Effector memory CD4-positive, alpha-beta T cell (primary cell): ENCODE measurements around the gene ZNF500.

Experiments
- DNase-seq, 3 donors: peaks; one replicate each; pipeline ENCODE4 v3.0.0-alpha.2; 2020
- H3K27ac ChIP-seq: 2 replicates; pipeline ENCODE4 v1.7.0; 2013; ENCODE audit warnings: mild to moderate bottlenecking, low read length, moderate library complexity; ENCODE audit not compliant: insufficient read depth, poor library complexity, severe bottlenecking
- H3K27me3 ChIP-seq: replicated peaks from 2 replicates; pipeline ENCODE4 v1.7.0; 2013; ENCODE audit warnings: mild to moderate bottlenecking, low read length; ENCODE audit not compliant: insufficient read depth, control insufficient read depth, poor library complexity, severe bottlenecking
- H3K36me3 ChIP-seq: 2 replicates; pipeline ENCODE4 v1.7.0; 2013; ENCODE audit warnings: mild to moderate bottlenecking, low read length, moderate library complexity; ENCODE audit not compliant: control insufficient read depth, insufficient read depth
- H3K4me1 ChIP-seq: 2 replicates; pipeline ENCODE4 v1.7.0; 2013; ENCODE audit warnings: low read length, mild to moderate bottlenecking; ENCODE audit not compliant: control insufficient read depth, insufficient read depth, poor library complexity, severe bottlenecking
- H3K4me3 ChIP-seq: 2 replicates; pipeline ENCODE4 v1.7.0; 2013; ENCODE audit warnings: low read length, low read depth, mild to moderate bottlenecking; ENCODE audit not compliant: insufficient read depth, poor library complexity, severe bottlenecking
- H3K9me3 ChIP-seq: 2 replicates; pipeline ENCODE4 v1.7.0; 2013; ENCODE audit warnings: mild to moderate bottlenecking, low read length, moderate library complexity; ENCODE audit not compliant: control insufficient read depth

Gene ZNF500

DNA sequence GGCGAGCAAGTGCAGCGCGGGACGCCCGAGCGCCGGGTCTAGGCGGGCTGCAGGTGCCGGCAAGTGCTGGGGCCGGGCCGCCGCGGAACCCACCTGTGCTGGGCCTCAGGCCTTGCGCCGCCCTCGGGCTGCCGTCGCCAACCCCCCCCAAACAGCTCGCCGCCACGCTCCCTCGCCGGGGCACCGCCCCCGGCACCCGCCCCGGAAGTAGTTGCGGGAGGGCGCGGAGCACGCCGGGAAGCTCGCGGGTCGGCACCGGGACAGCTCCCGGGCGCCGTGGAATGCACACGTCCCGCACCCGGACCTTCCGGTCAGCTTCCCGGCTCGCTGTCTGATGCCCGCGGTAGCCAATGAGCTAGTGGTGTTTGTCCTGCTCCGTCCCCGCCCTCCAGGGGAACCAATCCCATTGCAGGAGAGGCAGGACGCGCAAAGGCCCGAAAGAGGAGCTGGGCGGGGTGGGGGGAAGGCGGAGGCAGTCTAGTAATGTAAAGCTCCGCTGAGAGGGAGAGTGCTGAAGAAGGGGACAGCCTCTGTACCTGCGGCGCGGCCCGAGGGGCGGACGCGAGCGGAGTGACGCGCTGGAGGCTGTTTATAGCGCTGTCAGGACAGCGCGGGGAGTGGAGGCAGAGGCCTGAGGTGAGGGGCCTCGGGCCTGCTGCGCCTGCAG lies 32.8 kb downstream of the ZNF500 start, which contains the start of the genes ANKS3 and DNAAF8:
TSS of gene ANKS3 (minus strand) at position 209 of the 667 bp plus-strand sequence. CDS start 4,122 bp downstream, outside the sequence.
TSS of gene DNAAF8 (plus strand) at position 475 of the 667 bp plus-strand sequence. CDS start 1,978 bp downstream, outside the sequence.
- Histone ChIP-seq H3K4me3 (peak within 1 kb of the TSS; percentile 86), H3K27ac (peak within 1 kb of the TSS; percentile 78), H3K27me3 (no peaks in the 10 kb centered on the region), H3K36me3 (peaks cover 9% of the 10 kb centered on the region), H3K9me3 (no peaks in the 10 kb centered on the region), H3K4me1 (peaks cover 14% of the 10 kb centered on the region)
- peak; percentile 67 to 76 (median 70) for DNase-seq

DNA sequence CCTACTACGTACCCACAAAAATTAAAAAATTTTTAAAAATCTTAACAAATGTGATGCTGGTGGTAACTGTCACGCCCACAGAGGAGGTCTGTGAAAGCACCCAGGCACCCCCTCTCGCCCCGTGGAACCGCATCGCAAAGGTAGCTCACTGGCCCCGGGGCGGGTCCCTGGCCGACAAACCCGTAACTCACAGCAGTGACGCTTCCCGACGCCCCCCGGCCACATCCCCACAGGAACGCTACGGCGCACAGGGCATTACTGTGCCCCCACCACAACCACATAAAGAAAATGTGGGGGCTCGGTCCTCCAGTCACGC lies 33.3 kb downstream of the ZNF500 start:
- Histone ChIP-seq H3K4me3 (peak overlapping the region; percentile 86), H3K9me3 (no peaks in the 10 kb centered on the region), H3K27ac (peak overlapping the region; percentile 78), H3K27me3 (no peaks in the 10 kb centered on the region), H3K36me3 (peaks cover 9% of the 10 kb centered on the region), H3K4me1 (peaks cover 14% of the 10 kb centered on the region)
- DNase-seq: no peak

DNA sequence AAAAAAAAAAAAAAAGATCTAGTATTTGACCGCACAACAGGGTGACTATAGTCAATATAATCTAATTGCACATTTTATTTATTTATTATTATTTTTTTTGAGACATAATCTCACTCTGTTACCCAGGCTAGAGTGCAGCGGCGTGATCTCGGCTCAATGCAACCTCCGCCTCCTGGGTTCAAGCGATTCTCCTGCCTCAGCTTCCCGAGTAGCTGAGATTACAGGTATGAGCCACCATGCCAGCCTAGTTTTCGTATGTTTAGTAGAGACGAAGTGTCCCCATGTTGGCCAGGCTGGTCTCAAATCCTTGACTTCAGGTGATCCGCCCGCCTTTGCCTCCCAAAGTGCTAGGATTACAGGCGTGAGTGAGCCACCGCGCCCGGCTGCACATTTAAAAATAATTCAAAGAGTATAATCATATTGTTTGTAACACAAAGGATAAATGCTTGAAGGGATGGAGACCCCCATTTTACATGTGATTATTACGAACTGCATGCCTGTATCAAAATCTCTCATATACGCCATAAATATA lies 33.7 kb downstream of the ZNF500 start:
- Histone ChIP-seq H3K4me3 (peak overlapping the region; percentile 86), H3K4me1 (peaks cover 14% of the 10 kb centered on the region), H3K36me3 (peaks cover 9% of the 10 kb centered on the region), H3K27ac (no peak overlapping the region), H3K9me3 (no peaks in the 10 kb centered on the region), H3K27me3 (no peaks in the 10 kb centered on the region)
- no peak for DNase-seq

DNA sequence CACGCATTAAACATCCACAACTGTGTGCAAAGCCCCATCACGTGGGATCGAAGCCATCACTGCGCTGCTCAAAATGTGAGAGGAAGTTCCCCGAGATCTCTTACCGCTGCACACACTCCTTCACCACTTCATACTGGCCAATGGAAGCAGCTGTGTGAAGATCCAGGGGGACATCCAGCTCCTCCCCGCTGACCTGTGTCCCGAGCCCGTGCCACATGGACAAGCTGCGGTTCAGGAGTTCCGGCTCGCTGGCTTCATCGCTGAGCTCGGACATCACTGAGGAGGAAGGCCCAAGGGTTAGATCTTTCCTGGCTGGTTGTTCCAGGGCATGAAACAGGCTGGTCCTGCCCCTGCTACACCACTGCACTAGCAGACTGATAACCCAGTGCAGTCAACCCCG lies 37.1 kb downstream of the ZNF500 start:
- Histone ChIP-seq H3K27ac (no peak overlapping the region), H3K9me3 (no peaks in the 10 kb centered on the region), H3K27me3 (no peaks in the 10 kb centered on the region), H3K4me3 (no peak overlapping the region), H3K36me3 (peaks cover 26% of the 10 kb centered on the region), H3K4me1 (peaks cover 8% of the 10 kb centered on the region)
- DNase-seq: no peak

DNA sequence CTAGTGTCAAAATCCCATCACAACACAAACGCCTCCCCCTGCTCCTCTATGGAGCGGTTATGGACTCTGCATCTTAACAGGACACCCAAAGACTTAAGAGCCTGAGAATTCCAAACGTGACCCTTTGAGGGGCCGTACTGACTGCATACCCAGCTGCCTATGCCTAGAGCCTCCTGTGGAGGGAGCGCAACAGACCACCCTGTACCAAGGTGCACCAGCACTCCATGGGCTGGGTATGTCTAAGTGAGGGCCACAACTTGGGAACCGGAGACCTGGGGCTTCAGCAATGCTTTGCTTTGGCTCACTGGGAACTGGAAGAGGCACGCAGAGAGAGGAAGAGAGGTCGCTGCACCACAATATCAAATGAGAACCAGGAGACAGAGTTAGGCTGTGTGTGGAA lies 38.3 kb downstream of the ZNF500 start:
- Histone ChIP-seq H3K36me3 (peaks cover 34% of the 10 kb centered on the region), H3K27me3 (no peaks in the 10 kb centered on the region), H3K27ac (no peak overlapping the region), H3K9me3 (no peaks in the 10 kb centered on the region), H3K4me3 (no peak overlapping the region), H3K4me1 (peaks cover 6% of the 10 kb centered on the region)
- DNase-seq: no peak

DNA sequence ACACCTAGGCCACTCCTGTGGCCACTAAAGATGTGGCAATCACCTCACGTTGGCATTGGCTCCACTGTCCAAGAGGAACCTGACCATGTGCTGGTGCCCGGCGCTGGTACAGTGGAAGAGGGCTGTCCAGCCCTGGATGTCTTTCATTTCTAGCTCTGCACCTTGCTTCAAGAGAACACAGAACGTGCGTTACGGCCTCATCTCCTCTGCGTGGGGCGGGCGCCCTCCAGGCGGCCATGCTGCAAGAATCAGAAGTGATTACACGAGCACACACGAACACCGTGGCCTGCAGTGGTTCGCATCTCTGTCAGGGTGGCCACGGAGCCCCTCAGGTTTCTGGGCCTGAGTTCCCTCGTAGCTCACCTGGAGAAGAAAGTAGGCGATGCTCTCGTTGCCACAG lies 40.3 kb downstream of the ZNF500 start:
- Histone ChIP-seq H3K27me3 (no peaks in the 10 kb centered on the region), H3K36me3 (peaks cover 43% of the 10 kb centered on the region), H3K4me3 (no peak overlapping the region), H3K9me3 (no peaks in the 10 kb centered on the region), H3K27ac (no peak overlapping the region), H3K4me1 (no peaks in the 10 kb centered on the region)
- no peak for DNase-seq

DNA sequence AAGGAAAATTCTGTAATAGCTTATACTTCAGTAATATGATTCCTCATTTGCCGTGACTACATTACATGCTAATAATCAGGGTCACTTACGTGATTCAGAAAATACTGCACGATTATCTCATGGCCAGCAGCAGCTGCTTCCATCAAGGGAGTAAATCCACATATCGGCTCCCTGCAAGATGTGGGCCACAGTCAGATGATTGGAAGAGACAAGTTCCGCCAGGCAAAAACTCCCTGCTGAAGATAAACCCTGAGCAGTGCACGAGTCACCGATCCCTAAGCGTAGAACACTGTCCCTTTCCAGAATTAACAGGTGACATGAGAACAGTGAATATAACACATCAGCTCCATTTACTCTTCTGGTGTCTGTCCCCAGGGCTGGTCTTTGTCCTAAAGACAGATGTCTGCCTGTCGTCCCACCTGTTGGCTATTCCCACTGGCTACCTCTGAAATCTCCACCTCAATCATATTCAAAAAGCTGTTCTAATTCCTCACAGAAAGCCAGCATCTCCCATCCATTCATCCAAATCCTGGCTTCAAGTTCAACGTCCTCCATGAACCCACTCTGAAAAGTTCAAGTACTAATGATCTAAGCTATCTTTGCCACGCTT lies 42.2 kb downstream of the ZNF500 start:
- no peak for DNase-seq
- Histone ChIP-seq H3K4me1 (no peaks in the 10 kb centered on the region), H3K27me3 (no peaks in the 10 kb centered on the region), H3K36me3 (peaks cover 36% of the 10 kb centered on the region), H3K4me3 (no peak overlapping the region), H3K27ac (no peak overlapping the region), H3K9me3 (no peaks in the 10 kb centered on the region)

DNA sequence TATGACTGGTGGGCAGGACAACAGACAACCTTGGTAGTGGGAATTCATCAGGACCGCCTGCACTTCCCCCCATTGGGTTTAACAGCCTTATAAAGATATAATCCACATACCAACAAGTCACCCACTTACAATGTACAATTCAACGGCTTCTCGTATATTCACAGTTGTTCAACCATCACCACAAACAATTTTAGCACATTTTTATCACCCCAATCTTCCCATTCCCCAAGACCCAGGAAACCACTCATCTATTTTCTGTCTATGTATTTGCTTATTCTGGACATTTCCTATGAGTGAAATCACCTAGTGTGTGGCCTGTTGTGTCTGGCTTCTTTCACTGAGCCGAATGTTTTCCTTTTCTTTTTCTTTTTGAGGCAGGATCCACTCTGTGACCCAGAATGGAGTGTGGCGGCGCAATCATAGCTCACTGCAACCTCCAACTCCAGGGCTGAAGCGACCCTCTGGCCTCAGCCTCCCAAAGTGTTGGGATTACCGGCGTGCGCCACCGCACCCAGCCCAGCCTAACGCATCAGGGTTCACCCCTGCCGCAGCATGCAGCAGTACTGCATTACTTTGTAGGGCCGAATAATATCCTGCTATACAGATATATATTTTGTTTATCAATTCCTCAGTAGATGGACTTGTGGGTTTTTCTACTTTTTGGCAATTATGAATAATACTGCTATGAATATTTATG lies 43.7 kb downstream of the ZNF500 start:
- H3K4me1 ChIP-seq: no peaks in the 10 kb centered on the region
- no peaks in the 10 kb centered on the region for H3K9me3 ChIP-seq
- H3K36me3 ChIP-seq: peaks cover 33% of the 10 kb centered on the region
- H3K4me3 ChIP-seq: no peak overlapping the region
- H3K27ac ChIP-seq: no peak overlapping the region
- DNase-seq: no peak
- H3K27me3 ChIP-seq: no peaks in the 10 kb centered on the region

DNA sequence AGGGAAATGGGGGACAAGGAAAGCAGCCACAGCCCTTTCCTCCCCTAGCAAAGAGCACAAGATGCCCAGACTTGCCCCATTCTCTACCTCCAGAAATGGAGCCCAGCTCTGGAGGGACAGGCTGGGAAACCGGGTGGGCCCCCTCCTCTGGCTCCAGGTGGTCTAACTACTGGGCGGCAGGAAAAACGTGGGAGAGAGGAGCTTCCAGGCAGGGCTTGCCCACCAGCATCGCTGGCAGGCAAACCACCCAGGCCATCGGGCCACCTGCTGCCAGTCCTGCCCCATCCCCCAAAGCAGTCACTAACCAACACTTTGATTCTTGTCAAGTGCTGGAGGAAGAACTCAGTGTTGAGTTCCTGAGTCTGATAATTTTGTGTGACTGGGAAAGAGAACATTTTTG lies 48.5 kb downstream of the ZNF500 start:
- Histone ChIP-seq H3K27ac (no peak overlapping the region), H3K36me3 (peaks cover 18% of the 10 kb centered on the region), H3K27me3 (no peaks in the 10 kb centered on the region), H3K9me3 (no peaks in the 10 kb centered on the region), H3K4me1 (no peaks in the 10 kb centered on the region), H3K4me3 (no peak overlapping the region)
- DNase-seq: no peak

DNA sequence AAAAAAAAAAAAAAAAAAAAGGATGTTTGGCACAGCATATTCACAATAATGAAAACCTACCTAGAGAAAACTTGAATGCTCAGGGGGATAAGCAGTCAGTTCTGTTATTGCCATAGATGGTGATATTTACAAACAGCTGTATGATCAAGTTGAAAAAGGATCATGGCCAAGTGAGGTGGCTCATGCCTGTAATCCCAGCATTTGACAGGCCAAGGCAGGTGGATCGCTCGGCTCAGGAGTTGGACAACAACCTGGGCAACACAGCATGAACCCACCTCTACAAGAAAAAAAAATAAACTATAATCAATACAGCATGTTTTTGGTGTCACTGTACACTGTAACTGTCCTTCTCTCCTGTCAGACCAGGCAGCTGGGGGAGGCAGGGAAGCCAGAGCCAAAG lies 52.0 kb downstream of the ZNF500 start:
- Histone ChIP-seq H3K27ac (no peak overlapping the region), H3K4me1 (no peaks in the 10 kb centered on the region), H3K4me3 (no peak overlapping the region), H3K27me3 (no peaks in the 10 kb centered on the region), H3K36me3 (peaks cover 17% of the 10 kb centered on the region), H3K9me3 (no peaks in the 10 kb centered on the region)
- DNase-seq: no peak
